OCI-LY7 (cell line): ENCODE data around the gene GMPPA. TPM values are rescaled to one million over a fixed set of nuclear protein-coding genes. Genes with fewer than 3 reads are reported as not detected.

Source experiments
- BruUV-seq: library from RNA; stranded (reverse); fragments of 400-500 nt; replicated peaks from 2 replicates; lab custom pipeline; 2021; lab: Mats Ljungman, UMichigan
- CTCF ChIA-PET: fragments of 300-600 bp; sonication (Branson Sonifier 250); formaldehyde crosslinking; loops from one replicate; lab custom pipeline; 2022; ENCODE audit warnings: antibody characterized with exemption; ENCODE audit not compliant: unreplicated experiment; lab: Charles Lee
- POLR2A ChIA-PET: fragments of 300-600 bp; sonication (Branson Sonifier 250); formaldehyde crosslinking; loops from one replicate; lab custom pipeline; 2022; ENCODE audit warnings: antibody characterized with exemption; lab: Charles Lee
- DNase-seq: peaks from one replicate; pipeline ENCODE4 v3.0.0-alpha.2; 2015; ENCODE audit warnings: low spot score
- H2AFZ ChIP-seq: fragments of 200-600 bp; sonication (generic), shearing (Covaris generic); 2 replicates; pipeline ENCODE4 v1.6.1; 2014; ENCODE audit warnings: mild to moderate bottlenecking, antibody characterized with exemption, low read length, moderate library complexity
- H3K27ac ChIP-seq: fragments of 200-600 bp; sonication (generic); 2 replicates; pipeline ENCODE4 v1.5.1; 2014; ENCODE audit warnings: mixed run types, low read depth, mild to moderate bottlenecking, moderate library complexity, low read length, inconsistent platforms; ENCODE audit not compliant: poor library complexity, severe bottlenecking
- H3K36me3 ChIP-seq: fragments of 200-600 bp; sonication (generic); 2 replicates; pipeline ENCODE4 v1.6.1; 2014; ENCODE audit warnings: mild to moderate bottlenecking, antibody characterized with exemption, low read length, moderate library complexity, mixed read lengths; ENCODE audit not compliant: insufficient read depth
- H3K4me1 ChIP-seq: fragments of 200-600 bp; sonication (generic); 2 replicates; pipeline ENCODE4 v1.5.1; 2014; ENCODE audit warnings: mild to moderate bottlenecking, low read length; ENCODE audit not compliant: insufficient read depth, poor library complexity, severe bottlenecking
- H3K4me2 ChIP-seq: fragments of 200-600 bp; sonication (generic); 2 replicates; pipeline ENCODE4 v1.6.1; 2014; ENCODE audit warnings: mild to moderate bottlenecking, low read length
- H3K4me3 ChIP-seq: fragments of 200-600 bp; sonication (generic); 2 replicates; pipeline ENCODE4 v1.5.1; 2014; ENCODE audit warnings: mild to moderate bottlenecking, low read depth, low read length; ENCODE audit not compliant: poor library complexity, severe bottlenecking
- H3K79me2 ChIP-seq: fragments of 200-600 bp; sonication (generic); 2 replicates; pipeline ENCODE4 v1.6.1; 2016; ENCODE audit warnings: low read depth, mild to moderate bottlenecking, low read length, moderate library complexity, mixed read lengths; ENCODE audit not compliant: insufficient read depth
- H3K9me2 ChIP-seq: fragments of 200-600 bp; sonication (generic); 2 replicates; pipeline ENCODE4 v1.6.1; 2016; ENCODE audit warnings: mild to moderate bottlenecking, low read length, mixed read lengths; ENCODE audit not compliant: insufficient read depth
- H3K9me3 ChIP-seq: fragments of 200-600 bp; sonication (generic); 2 replicates; pipeline ENCODE4 v1.6.1; 2014; ENCODE audit warnings: mild to moderate bottlenecking, mixed run types, low read length, mixed read lengths
- H4K20me1 ChIP-seq: fragments of 200-600 bp; sonication (generic); 2 replicates; pipeline ENCODE4 v1.6.1; 2014; ENCODE audit warnings: mild to moderate bottlenecking, antibody characterized with exemption, low read length, moderate library complexity, mixed read lengths; ENCODE audit not compliant: insufficient read depth
- CTCF ChIP-seq: fragments of 200-600 bp; sonication (generic); conservative IDR thresholded peaks from 2 replicates; pipeline ENCODE4 v1.5.1; 2014; ENCODE audit warnings: mild to moderate bottlenecking, antibody characterized with exemption, low read length, moderate library complexity, mixed read lengths
- EZH2phosphoT487 ChIP-seq: fragments of 200-600 bp; sonication (generic); IDR thresholded peaks from 2 replicates; pipeline ENCODE4 v1.6.1; 2018; ENCODE audit warnings: low read depth, borderline replicate concordance, mild to moderate bottlenecking, mixed run types, antibody characterized with exemption, low read length, moderate library complexity, mixed read lengths
- intact Hi-C: fragments of 100-400 bp; cut with micrococcal nuclease; formaldehyde crosslinking; loops from one replicate; pipeline ENCODE4 v1.10.0; 2022; ENCODE audit not compliant: unreplicated experiment
- total RNA-seq, 2 experiments: library from RNA; depleted of rRNA in 1 of 2; stranded (reverse); fragments of >200 nt in 1 of 2; shearing (Covaris generic) in 1 of 2; gene quantifications; 2 replicates each; pipeline ENCODE4 v1.2.3, GENCODE V29; 2014 to 2022

GMPPA gene
- total RNA-seq, 2 experiments from 2014 or later = 28.4 to 46.4 TPM

DNA sequence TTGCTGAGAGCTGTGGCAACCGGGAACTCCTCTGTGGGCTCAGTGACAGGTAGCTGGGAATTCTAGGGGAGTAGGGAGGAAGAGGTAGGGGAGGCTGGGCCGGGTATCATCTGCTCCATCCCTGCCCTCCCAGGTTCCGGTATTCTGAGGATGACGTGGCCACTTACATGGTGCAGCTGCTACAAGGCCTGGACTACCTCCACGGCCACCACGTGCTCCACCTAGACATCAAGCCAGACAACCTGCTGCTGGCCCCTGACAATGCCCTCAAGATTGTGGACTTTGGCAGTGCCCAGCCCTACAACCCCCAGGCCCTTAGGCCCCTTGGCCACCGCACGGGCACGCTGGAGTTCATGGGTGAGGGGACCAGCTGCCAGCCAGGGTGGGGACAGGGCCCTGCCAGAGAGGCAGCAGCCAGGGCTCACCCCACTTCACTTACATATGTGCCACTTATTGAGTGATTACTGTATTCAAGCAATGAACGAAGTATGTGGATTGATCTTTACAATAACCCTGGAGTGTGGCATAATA lies 8.0 kb upstream of the GMPPA start:
- Histone ChIP-seq H3K36me3 (no peaks in the 10 kb centered on the region), H3K4me2 (no peak overlapping the region), H3K27ac (no peak overlapping the region), H3K9me2 (no peaks in the 10 kb centered on the region), H3K4me3 (no peak overlapping the region), H2AFZ (no peak overlapping the region), H3K4me1 (peaks cover 4% of the 10 kb centered on the region), H3K79me2 (no peaks in the 10 kb centered on the region), H4K20me1 (no peaks in the 10 kb centered on the region), H3K9me3 (no peaks in the 10 kb centered on the region)
- POLR2A ChIA-PET = no interaction called here
- TF ChIP-seq EZH2phosphoT487 (no peak), CTCF (no peak)
- DNase-seq = no peak
- CTCF ChIA-PET = no interaction called here
- intact Hi-C loops = no loop called here
- no TSS peak for BruUV-seq

GRCh38 chr2:219491278-219491963 lies 7.3 kb upstream of the GMPPA start:
- H3K4me2 ChIP-seq = no peak overlapping the region
- H3K27ac ChIP-seq = no peak overlapping the region
- no peaks in the 10 kb centered on the region for H3K36me3 ChIP-seq
- CTCF ChIA-PET = interaction anchor here (0.6 kb wide), 1 partner anchor 104 kb away, joined by 8 read pairs; no protein-coding TSS in a partner anchor
- BruUV-seq = no TSS peak
- H3K79me2 ChIP-seq = no peaks in the 10 kb centered on the region
- H3K9me2 ChIP-seq = no peaks in the 10 kb centered on the region
- DNase-seq = no peak
- peaks cover 8% of the 10 kb centered on the region for H3K4me1 ChIP-seq
- no peaks in the 10 kb centered on the region for H3K9me3 ChIP-seq
- POLR2A ChIA-PET = interaction anchor here (0.6 kb wide), 1 partner anchor 70 kb away, joined by 3 read pairs; no protein-coding TSS in a partner anchor
- intact Hi-C loops = no loop called here
- no peak overlapping the region for H2AFZ ChIP-seq
- H3K4me3 ChIP-seq = no peak overlapping the region
- H4K20me1 ChIP-seq = no peaks in the 10 kb centered on the region
- TF ChIP-seq CTCF (no peak), EZH2phosphoT487 (no peak)

DNA sequence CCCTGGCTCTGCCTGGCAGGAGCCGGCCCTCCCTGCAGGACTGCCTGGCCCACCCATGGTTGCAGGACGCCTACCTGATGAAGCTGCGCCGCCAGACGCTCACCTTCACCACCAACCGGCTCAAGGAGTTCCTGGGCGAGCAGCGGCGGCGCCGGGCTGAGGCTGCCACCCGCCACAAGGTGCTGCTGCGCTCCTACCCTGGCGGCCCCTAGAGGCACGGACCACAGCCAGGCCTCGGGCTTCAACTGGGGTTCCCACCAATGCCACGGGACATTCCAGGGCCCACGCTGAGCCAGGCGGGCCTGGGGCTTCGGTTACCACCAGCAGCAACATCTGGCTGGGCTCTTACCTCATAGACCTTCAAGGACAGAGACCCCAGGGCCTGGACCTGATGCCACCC lies 6.1 kb upstream of the GMPPA start:
- CTCF ChIA-PET = no interaction called here
- TF ChIP-seq EZH2phosphoT487 = no peak
- no peak for TF ChIP-seq CTCF
- Histone ChIP-seq H3K4me3 (no peak overlapping the region), H3K27ac (no peak overlapping the region), H2AFZ (no peak overlapping the region), H3K9me2 (no peaks in the 10 kb centered on the region), H3K9me3 (no peaks in the 10 kb centered on the region), H4K20me1 (no peaks in the 10 kb centered on the region), H3K36me3 (no peaks in the 10 kb centered on the region), H3K4me2 (no peak overlapping the region), H3K79me2 (no peaks in the 10 kb centered on the region), H3K4me1 (peaks cover 10% of the 10 kb centered on the region)
- no peak for DNase-seq
- intact Hi-C loops = no loop called here
- POLR2A ChIA-PET = interaction anchor here (1.0 kb wide), 1 partner anchor 11 kb away, joined by 3 read pairs; no protein-coding TSS in a partner anchor
- no TSS peak for BruUV-seq
